Activated CD8-positive, alpha-beta T cell treated with anti-CD3 and anti-CD28 coated beads for 36 hours (primary cell): Measurements from ENCODE around the gene CDH23. TPM values are rescaled to one million over a fixed set of nuclear protein-coding genes. Genes with fewer than 3 reads are reported as not detected.

ENCODE experiments used
- ATAC-seq: fragments of 200-7000 bp; cut with Tn5 transposase; one replicate; pipeline ENCODE4 v1.10.0; 2021; ENCODE audit warnings: mild to moderate bottlenecking, moderate library complexity
- CTCF ChIA-PET: fragments of 350-600 bp; sonication (Branson Sonifier 250); formaldehyde crosslinking; loops from one replicate; lab custom pipeline; 2021; ENCODE audit warnings: antibody characterized with exemption; lab: Charles Lee
- POLR2A ChIA-PET: fragments of 350-600 bp; sonication (Branson Sonifier 250); formaldehyde crosslinking; loops from one replicate; lab custom pipeline; 2021; ENCODE audit warnings: antibody characterized with exemption; lab: Charles Lee
- DNase-seq: peaks from one replicate; pipeline ENCODE4 v3.0.0-alpha.2; 2020
- H3K27ac Mint-ChIP-seq: one replicate; pipeline ENCODE4 v1.8.0; 2021; ENCODE audit warnings: mild to moderate bottlenecking, mixed read lengths
- H3K27me3 Mint-ChIP-seq: one replicate; pipeline ENCODE4 v1.8.0; 2021; ENCODE audit warnings: mixed read lengths
- H3K36me3 Mint-ChIP-seq: one replicate; pipeline ENCODE4 v1.8.0; 2021; ENCODE audit warnings: low read depth, mixed read lengths
- H3K4me1 Mint-ChIP-seq: one replicate; pipeline ENCODE4 v1.8.0; 2021; ENCODE audit warnings: low read depth, mixed read lengths
- H3K4me3 Mint-ChIP-seq: one replicate; pipeline ENCODE4 v1.8.0; 2021; ENCODE audit warnings: mild to moderate bottlenecking, moderate library complexity, mixed read lengths
- H3K9me3 Mint-ChIP-seq: one replicate; pipeline ENCODE4 v1.8.0; 2021; ENCODE audit warnings: mixed read lengths
- CTCF ChIP-seq: fragments of 200-600 bp; IDR thresholded peaks from one replicate; pipeline ENCODE4 v1.8.0; 2022; ENCODE audit warnings: antibody characterized with exemption, mild to moderate bottlenecking
- intact Hi-C: fragments of 100-400 bp; cut with micrococcal nuclease; formaldehyde crosslinking; loops from one replicate; pipeline ENCODE4 v1.10.0; 2022
- total RNA-seq, 2 experiments: library from RNA; stranded (reverse); gene quantifications; one replicate each; pipeline ENCODE4 v1.2.3, GENCODE V29; 2021

The CDH23 gene
- total RNA-seq, 2 experiments from 2014 or later = 2.4 to 2.7 TPM

- intact Hi-C loops = no loop called here
- POLR2A ChIA-PET = no interaction called here
Observed at GRCh38 chr10:71784679-71785272, 388.1 kb downstream of the CDH23 start.

GRCh38 chr10:71788954-71789353 is 392.2 kb downstream of the CDH23 start:
- no peak overlapping the region for H3K4me3 Mint-ChIP-seq
- no peaks in the 10 kb centered on the region for H3K36me3 Mint-ChIP-seq
- H3K27ac Mint-ChIP-seq = no peak overlapping the region
- H3K4me1 Mint-ChIP-seq = peaks cover 9% of the 10 kb centered on the region
- CTCF ChIA-PET = no interaction called here
- DNase-seq (no peak), ATAC-seq (no peak)
- POLR2A ChIA-PET = no interaction called here
- no peaks in the 10 kb centered on the region for H3K9me3 Mint-ChIP-seq
- intact Hi-C loops = no loop called here
- no peak for TF ChIP-seq CTCF
- no peaks in the 10 kb centered on the region for H3K27me3 Mint-ChIP-seq

More at GRCh38 chr10:71784679-71785272, 388.1 kb downstream of the CDH23 start:
- no peak for TF ChIP-seq CTCF
- CTCF ChIA-PET = interaction anchor here (2.6 kb wide), 1 partner anchor 11 kb away, joined by 11 read pairs; the partner anchor contains the start of gene VSIR
- no peaks in the 10 kb centered on the region for H3K9me3 Mint-ChIP-seq
- H3K36me3 Mint-ChIP-seq = no peaks in the 10 kb centered on the region
- DNase-seq (no peak), ATAC-seq (no peak)
- no peak overlapping the region for H3K27ac Mint-ChIP-seq
- H3K4me3 Mint-ChIP-seq = no peak overlapping the region
- no peaks in the 10 kb centered on the region for H3K27me3 Mint-ChIP-seq
- H3K4me1 Mint-ChIP-seq = peaks cover 8% of the 10 kb centered on the region

- no peak for ATAC-seq
- Mint-ChIP-seq H3K27ac (no peak overlapping the region), H3K36me3 (no peaks in the 10 kb centered on the region), H3K27me3 (no peaks in the 10 kb centered on the region), H3K9me3 (no peaks in the 10 kb centered on the region), H3K4me3 (no peak overlapping the region), H3K4me1 (peaks cover 9% of the 10 kb centered on the region)
- no peak for TF ChIP-seq CTCF
- intact Hi-C loops = no loop called here
- no peak for DNase-seq
- ChIA-PET POLR2A (no interaction called here), CTCF (no interaction called here)
Observed at GRCh38 chr10:71789871-71790270, 393.2 kb downstream of the CDH23 start.

GRCh38 chr10:71790749-71791440 is 394.2 kb downstream of the CDH23 start:
- Mint-ChIP-seq H3K27me3 (no peaks in the 10 kb centered on the region), H3K4me3 (no peak overlapping the region), H3K4me1 (peaks cover 9% of the 10 kb centered on the region), H3K36me3 (no peaks in the 10 kb centered on the region), H3K27ac (peak overlapping the region; percentile 66), H3K9me3 (no peaks in the 10 kb centered on the region)
- ATAC-seq (peak; percentile 90), DNase-seq (peak; percentile 64)
- TF ChIP-seq CTCF = no peak
- POLR2A ChIA-PET = interaction anchor here (1.2 kb wide), 1 partner anchor 68 kb away, joined by 3 read pairs; no protein-coding TSS in a partner anchor
- intact Hi-C loops = no loop called here
- CTCF ChIA-PET = no interaction called here

GRCh38 chr10:71795248-71795647 is 398.5 kb downstream of the CDH23 start:
- no peaks in the 10 kb centered on the region for H3K9me3 Mint-ChIP-seq
- intact Hi-C loops = no loop called here
- POLR2A ChIA-PET = interaction anchor here (0.6 to 1.0 kb wide), 2 partner anchors 13 to 36 kb away, joined by 3 read pairs; no protein-coding TSS in a partner anchor
- no peaks in the 10 kb centered on the region for H3K36me3 Mint-ChIP-seq
- peak; percentile 48 for DNase-seq
- TF ChIP-seq CTCF = no peak
- H3K4me3 Mint-ChIP-seq = no peak overlapping the region
- CTCF ChIA-PET = interaction anchor here (0.9 kb wide), 1 partner anchor 417 kb away, joined by 3 read pairs; no protein-coding TSS in a partner anchor
- H3K27ac Mint-ChIP-seq = no peak overlapping the region
- no peak for ATAC-seq
- no peaks in the 10 kb centered on the region for H3K27me3 Mint-ChIP-seq
- peaks cover 29% of the 10 kb centered on the region for H3K4me1 Mint-ChIP-seq
